Activated B cell treated with CpG ODN at 0.5 μM for 24 hours (primary cell): ENCODE measurements around the gene WASF2. TPM values are rescaled to one million over a fixed set of nuclear protein-coding genes. Genes with fewer than 3 reads are reported as not detected.

Experiments used
- ATAC-seq: fragments of 200-7000 bp; cut with Tn5 transposase; one replicate; pipeline ENCODE4 v1.10.0; 2021; ENCODE audit warnings: low read depth, mild to moderate bottlenecking, moderate library complexity
- CTCF ChIA-PET: fragments of 350-600 bp; sonication (Branson Sonifier 250); formaldehyde crosslinking; loops from one replicate; lab custom pipeline; 2021; ENCODE audit warnings: antibody characterized with exemption; lab: Charles Lee
- POLR2A ChIA-PET: fragments of 350-600 bp; sonication (Branson Sonifier 250); formaldehyde crosslinking; loops from one replicate; lab custom pipeline; 2021; ENCODE audit warnings: antibody characterized with exemption; lab: Charles Lee
- DNase-seq: peaks from one replicate; pipeline ENCODE4 v3.0.0; 2022
- H3K27ac Mint-ChIP-seq: one replicate; pipeline ENCODE4 v1.8.0; 2020; ENCODE audit warnings: mixed read lengths
- H3K27me3 Mint-ChIP-seq: one replicate; pipeline ENCODE4 v1.8.0; 2021; ENCODE audit warnings: mixed read lengths
- H3K36me3 Mint-ChIP-seq: one replicate; pipeline ENCODE4 v1.8.0; 2021; ENCODE audit warnings: low read depth, mixed read lengths
- H3K4me1 Mint-ChIP-seq: one replicate; pipeline ENCODE4 v1.8.0; 2021; ENCODE audit warnings: mixed read lengths
- H3K4me3 Mint-ChIP-seq: one replicate; pipeline ENCODE4 v1.8.0; 2020; ENCODE audit warnings: mild to moderate bottlenecking, mixed read lengths
- H3K9me3 Mint-ChIP-seq: one replicate; pipeline ENCODE4 v1.8.0; 2020; ENCODE audit warnings: mixed read lengths
- intact Hi-C: fragments of 100-400 bp; cut with micrococcal nuclease; formaldehyde crosslinking; loops from one replicate; pipeline ENCODE4 v1.15.1; 2024
- total RNA-seq: library from RNA; stranded (reverse); gene quantifications from 2 replicates; pipeline ENCODE4 v1.2.3, GENCODE V29; 2022
- TF ChIP-seq, protein P1 (sequence below): fragments of 200-600 bp; IDR thresholded peaks from one replicate; pipeline ENCODE4 v1.8.0; 2022; ENCODE audit warnings: antibody characterized with exemption, mild to moderate bottlenecking

WASF2 gene
- total RNA-seq, 1 donor from 2014 or later: 137 TPM

DNA sequence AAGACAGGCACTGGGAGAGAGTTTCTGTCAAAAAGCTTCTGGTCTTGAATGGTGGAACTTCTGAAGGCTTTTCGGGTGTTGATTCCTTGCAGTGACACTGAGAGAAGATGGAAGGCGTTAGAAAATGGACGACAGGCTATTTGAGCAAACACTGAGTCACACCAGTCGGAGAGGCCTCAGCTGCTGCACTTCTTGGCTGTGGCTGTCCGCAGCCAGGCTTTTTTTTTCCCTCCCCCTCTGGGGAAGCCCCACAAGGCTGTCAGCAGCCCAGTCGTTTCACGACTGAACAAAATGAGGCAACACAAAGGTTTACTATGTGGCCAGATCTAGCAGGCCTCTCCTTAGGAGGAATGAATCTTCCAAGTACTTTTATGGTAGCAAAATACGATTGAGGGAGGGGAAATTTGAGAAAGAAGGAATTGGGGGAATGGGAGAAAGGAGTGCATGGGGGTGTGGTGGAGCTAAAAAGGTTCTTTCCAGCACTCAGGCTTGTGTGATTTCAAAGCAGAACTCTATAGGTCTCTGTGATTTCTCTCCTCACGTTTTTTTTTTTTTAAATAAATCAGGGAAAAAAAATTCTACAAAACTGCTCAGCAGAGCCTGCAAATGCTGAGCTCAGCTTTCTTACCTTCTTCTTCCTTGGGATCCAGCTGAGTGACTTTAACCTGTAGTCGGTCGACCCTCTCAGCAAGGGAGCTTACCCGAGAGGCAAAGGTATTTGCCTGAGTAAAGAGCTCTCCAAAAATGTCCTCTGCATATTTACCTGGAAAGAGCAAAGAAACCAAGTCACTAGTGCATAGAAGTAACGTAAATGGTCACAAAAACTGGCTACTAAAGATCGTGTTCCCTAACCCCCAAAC, 71.4 kb downstream of the WASF2 start:
- H3K4me1 Mint-ChIP-seq: peaks cover 59% of the 10 kb centered on the region
- peak overlapping the region; percentile 68 for H3K4me3 Mint-ChIP-seq

DNA sequence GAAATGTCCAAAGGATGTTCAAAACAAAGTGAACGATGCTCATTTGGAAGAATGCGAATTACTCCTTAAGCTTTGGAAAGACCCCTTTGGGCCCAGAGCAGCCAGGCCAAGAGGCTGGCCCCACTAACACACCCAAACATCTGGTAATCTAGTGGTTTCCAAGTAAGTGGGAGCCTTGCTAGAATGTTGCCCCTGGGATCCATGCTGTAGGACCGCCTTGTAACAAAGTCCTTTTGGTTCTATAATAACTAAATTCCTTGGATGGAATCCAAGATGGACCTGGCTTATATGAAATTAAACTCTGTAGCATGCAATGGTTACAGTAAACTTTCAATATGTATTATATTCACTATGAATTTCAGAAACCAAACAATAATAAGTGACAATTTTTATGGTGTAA, 72.3 kb downstream of the WASF2 start:
- H3K4me3 Mint-ChIP-seq: no peak overlapping the region
- H3K4me1 Mint-ChIP-seq: peaks cover 57% of the 10 kb centered on the region
- peak overlapping the region; percentile 89 for H3K27ac Mint-ChIP-seq
- ChIA-PET POLR2A (interaction anchor here (0.6 to 2.0 kb wide), 7 partner anchors 9 to 185 kb away, joined by 3 to 15 read pairs (median 5); partner anchors contain the start of gene WASF2), CTCF (interaction anchor here (0.6 to 1.2 kb wide), 5 partner anchors 13 to 245 kb away, joined by 3 to 4 read pairs (median 3); no protein-coding TSS in a partner anchor)
- TF ChIP-seq, protein P1, sequence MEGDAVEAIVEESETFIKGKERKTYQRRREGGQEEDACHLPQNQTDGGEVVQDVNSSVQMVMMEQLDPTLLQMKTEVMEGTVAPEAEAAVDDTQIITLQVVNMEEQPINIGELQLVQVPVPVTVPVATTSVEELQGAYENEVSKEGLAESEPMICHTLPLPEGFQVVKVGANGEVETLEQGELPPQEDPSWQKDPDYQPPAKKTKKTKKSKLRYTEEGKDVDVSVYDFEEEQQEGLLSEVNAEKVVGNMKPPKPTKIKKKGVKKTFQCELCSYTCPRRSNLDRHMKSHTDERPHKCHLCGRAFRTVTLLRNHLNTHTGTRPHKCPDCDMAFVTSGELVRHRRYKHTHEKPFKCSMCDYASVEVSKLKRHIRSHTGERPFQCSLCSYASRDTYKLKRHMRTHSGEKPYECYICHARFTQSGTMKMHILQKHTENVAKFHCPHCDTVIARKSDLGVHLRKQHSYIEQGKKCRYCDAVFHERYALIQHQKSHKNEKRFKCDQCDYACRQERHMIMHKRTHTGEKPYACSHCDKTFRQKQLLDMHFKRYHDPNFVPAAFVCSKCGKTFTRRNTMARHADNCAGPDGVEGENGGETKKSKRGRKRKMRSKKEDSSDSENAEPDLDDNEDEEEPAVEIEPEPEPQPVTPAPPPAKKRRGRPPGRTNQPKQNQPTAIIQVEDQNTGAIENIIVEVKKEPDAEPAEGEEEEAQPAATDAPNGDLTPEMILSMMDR: no peak
- ATAC-seq: no peak
- intact Hi-C loops: loop anchor here (2.0 kb wide), 1 partner anchor 13 kb away; no protein-coding TSS in a partner anchor
- H3K9me3 Mint-ChIP-seq: no peaks in the 10 kb centered on the region
- peaks cover 71% of the 10 kb centered on the region for H3K36me3 Mint-ChIP-seq
- no peaks in the 10 kb centered on the region for H3K27me3 Mint-ChIP-seq
- no peak for DNase-seq

More for the DNA sequence above, 71.4 kb downstream of the WASF2 start:
- intact Hi-C loops: no loop called here
- DNase-seq (peak; percentile 43), ATAC-seq (peak; percentile 82)
- peaks cover 63% of the 10 kb centered on the region for H3K36me3 Mint-ChIP-seq
- peak overlapping the region; percentile 89 for H3K27ac Mint-ChIP-seq
- ChIA-PET CTCF (interaction anchor here (0.6 to 1.2 kb wide), 5 partner anchors 12 to 244 kb away, joined by 3 to 4 read pairs (median 3); no protein-coding TSS in a partner anchor), POLR2A (interaction anchor here (0.6 to 2.0 kb wide), 12 partner anchors 8 to 254 kb away, joined by 3 to 15 read pairs (median 4); partner anchors contain the start of genes AHDC1, IFI6 and WASF2)
- H3K27me3 Mint-ChIP-seq: no peaks in the 10 kb centered on the region
- H3K9me3 Mint-ChIP-seq: no peaks in the 10 kb centered on the region
- TF ChIP-seq, protein P1: no peak

DNA sequence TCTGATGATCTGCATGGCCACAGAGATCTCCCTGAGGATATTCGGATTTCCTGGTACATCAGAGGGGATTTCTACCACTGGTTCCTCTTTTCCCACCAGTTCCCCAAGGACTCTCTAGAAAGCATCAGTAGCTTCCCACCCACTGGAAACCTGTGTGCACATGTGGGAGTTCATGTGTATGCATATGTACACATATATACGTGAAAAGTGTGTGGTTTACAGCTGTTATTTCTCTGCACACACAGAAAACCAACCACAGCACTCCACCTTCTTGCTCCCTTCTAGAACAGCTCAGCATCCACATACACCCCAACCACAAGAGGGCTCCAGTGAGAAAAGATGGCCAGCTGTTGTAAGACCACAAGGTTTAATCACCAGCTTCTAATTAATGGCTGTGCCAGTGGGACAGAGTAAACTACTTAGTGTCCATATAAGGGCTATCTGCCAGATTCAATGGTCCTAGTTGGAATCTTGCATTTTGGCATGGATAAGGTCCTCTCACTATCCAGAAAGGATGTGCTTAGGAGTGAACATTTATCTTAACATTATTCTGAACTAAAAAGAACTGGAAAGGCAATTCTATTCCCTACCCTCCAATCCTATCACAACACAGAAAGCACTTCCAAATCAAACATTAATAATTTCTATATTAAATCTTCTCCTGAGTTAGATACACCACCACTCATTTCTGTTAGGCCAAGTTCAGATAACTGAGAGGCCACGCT, 73.4 kb downstream of the WASF2 start:
- no peaks in the 10 kb centered on the region for H3K9me3 Mint-ChIP-seq
- ChIA-PET CTCF (interaction anchor here (0.5 to 2.2 kb wide), 32 partner anchors 8 to 246 kb away, joined by 3 to 24 read pairs (median 4); partner anchors contain the start of genes AHDC1 and WASF2), POLR2A (interaction anchor here (0.5 to 2.3 kb wide), 13 partner anchors 11 to 188 kb away, joined by 3 to 11 read pairs (median 4); partner anchors contain the start of genes AHDC1 and WASF2)
- peaks cover 55% of the 10 kb centered on the region for H3K4me1 Mint-ChIP-seq
- TF ChIP-seq, protein P1: no peak
- intact Hi-C loops: loop anchor here (1.0 to 2.0 kb wide), 6 partner anchors 13 to 190 kb away; partner anchors contain the start of gene WASF2
- no peak for DNase-seq
- H3K36me3 Mint-ChIP-seq: peaks cover 73% of the 10 kb centered on the region
- peak overlapping the region; percentile 32 for H3K4me3 Mint-ChIP-seq
- ATAC-seq: peak; percentile 52
- peak overlapping the region; percentile 89 for H3K27ac Mint-ChIP-seq
- H3K27me3 Mint-ChIP-seq: no peaks in the 10 kb centered on the region

DNA sequence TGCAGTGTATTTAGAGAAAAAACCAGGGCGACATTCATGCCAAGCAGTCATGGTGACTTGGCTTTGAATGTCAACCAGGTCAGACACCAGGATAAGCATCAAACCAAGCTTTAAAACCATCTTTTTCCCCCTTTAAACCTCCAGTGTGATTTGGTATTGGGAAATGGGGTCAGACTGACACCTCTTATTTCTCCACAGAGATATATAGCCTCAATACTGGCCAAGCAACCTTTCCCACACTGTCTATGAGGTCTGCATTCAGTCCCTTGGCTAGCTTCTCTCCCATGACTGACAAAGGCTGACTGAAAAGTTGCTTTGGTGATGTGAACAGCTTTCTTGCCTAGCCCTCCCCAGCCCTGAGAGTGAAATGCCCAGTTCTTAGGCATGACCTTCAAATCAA, 75.9 kb downstream of the WASF2 start:
- Mint-ChIP-seq H3K27ac (peak overlapping the region; percentile 42), H3K36me3 (peaks cover 89% of the 10 kb centered on the region), H3K4me3 (no peak overlapping the region), H3K4me1 (peaks cover 48% of the 10 kb centered on the region), H3K27me3 (no peaks in the 10 kb centered on the region), H3K9me3 (no peaks in the 10 kb centered on the region)
- POLR2A ChIA-PET: interaction anchor here (0.6 to 1.2 kb wide), 2 partner anchors 78 to 111 kb away, joined by 3 to 4 read pairs; no protein-coding TSS in a partner anchor
- ATAC-seq: no peak
- TF ChIP-seq, protein P1: no peak
- CTCF ChIA-PET: interaction anchor here (0.8 to 1.8 kb wide), 4 partner anchors 10 to 255 kb away, joined by 3 to 5 read pairs (median 4); partner anchors contain the start of gene AHDC1
- intact Hi-C loops: no loop called here
- DNase-seq: no peak
